K562 (cell line): ENCODE results near the gene ENOSF1.

Source experiments
- BACH1 ChIP-seq: fragments of 200-800 bp; sonication (Bioruptor generic); IDR thresholded peaks from 2 replicates; pipeline ENCODE4 v1.6.1; 2016; ENCODE audit warnings: missing genetic modification characterization, missing compliant biosample characterization
- MAFF ChIP-seq: IDR thresholded peaks from 2 replicates; pipeline ENCODE4 v1.6.1; 2012; ENCODE audit warnings: low read length, improper control_type of control experiment
- ZNF174 ChIP-seq: fragments of 250-450 bp; sonication (Bioruptor Pico); IDR thresholded peaks from 2 replicates; pipeline ENCODE4 v1.4.0; 2020; ENCODE audit warnings: mild to moderate bottlenecking
- TF ChIP-seq, protein P1 (sequence below): fragments of 250-450 bp; sonication (Bioruptor Pico); IDR thresholded peaks from 2 replicates; pipeline ENCODE4 v1.4.0; 2020

DNA sequence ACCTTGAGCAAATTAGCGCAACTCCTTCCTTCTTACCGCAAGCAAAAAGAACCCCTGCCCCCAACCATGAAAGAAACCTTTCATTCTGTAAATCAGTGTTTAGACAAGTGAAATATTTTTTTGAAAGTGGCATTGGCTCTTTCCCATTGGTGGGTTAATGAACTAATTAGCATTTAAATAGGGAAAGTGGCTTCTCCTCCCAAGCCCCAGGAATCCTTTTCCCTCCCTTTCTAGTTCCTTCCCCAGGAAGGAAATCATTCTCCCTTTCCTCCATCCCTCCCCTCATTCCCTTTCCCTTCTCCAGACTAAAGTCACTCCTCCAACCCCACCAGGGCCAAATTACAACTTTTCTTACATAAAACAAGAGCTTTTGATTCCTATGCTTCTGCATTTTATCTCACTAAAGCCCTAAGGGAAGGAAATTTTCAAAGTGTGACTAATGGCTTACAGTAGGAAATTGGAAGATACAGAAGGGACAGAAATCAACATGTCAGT, 77.8 kb downstream of the ENOSF1 start:
- TF ChIP-seq, protein P1, sequence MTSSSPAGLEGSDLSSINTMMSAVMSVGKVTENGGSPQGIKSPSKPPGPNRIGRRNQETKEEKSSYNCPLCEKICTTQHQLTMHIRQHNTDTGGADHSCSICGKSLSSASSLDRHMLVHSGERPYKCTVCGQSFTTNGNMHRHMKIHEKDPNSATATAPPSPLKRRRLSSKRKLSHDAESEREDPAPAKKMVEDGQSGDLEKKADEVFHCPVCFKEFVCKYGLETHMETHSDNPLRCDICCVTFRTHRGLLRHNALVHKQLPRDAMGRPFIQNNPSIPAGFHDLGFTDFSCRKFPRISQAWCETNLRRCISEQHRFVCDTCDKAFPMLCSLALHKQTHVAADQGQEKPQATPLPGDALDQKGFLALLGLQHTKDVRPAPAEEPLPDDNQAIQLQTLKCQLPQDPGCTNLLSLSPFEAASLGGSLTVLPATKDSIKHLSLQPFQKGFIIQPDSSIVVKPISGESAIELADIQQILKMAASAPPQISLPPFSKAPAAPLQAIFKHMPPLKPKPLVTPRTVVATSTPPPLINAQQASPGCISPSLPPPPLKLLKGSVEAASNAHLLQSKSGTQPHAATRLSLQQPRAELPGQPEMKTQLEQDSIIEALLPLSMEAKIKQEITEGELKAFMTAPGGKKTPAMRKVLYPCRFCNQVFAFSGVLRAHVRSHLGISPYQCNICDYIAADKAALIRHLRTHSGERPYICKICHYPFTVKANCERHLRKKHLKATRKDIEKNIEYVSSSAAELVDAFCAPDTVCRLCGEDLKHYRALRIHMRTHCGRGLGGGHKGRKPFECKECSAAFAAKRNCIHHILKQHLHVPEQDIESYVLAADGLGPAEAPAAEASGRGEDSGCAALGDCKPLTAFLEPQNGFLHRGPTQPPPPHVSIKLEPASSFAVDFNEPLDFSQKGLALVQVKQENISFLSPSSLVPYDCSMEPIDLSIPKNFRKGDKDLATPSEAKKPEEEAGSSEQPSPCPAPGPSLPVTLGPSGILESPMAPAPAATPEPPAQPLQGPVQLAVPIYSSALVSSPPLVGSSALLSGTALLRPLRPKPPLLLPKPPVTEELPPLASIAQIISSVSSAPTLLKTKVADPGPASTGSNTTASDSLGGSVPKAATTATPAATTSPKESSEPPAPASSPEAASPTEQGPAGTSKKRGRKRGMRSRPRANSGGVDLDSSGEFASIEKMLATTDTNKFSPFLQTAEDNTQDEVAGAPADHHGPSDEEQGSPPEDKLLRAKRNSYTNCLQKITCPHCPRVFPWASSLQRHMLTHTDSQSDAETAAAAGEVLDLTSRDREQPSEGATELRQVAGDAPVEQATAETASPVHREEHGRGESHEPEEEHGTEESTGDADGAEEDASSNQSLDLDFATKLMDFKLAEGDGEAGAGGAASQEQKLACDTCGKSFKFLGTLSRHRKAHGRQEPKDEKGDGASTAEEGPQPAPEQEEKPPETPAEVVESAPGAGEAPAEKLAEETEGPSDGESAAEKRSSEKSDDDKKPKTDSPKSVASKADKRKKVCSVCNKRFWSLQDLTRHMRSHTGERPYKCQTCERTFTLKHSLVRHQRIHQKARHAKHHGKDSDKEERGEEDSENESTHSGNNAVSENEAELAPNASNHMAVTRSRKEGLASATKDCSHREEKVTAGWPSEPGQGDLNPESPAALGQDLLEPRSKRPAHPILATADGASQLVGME (CRISPR knock-in tag) = no peak
- TF ChIP-seq MAFF = no peak
- TF ChIP-seq BACH1 (tag) = no peak
- no peak for TF ChIP-seq ZNF174 (CRISPR knock-in tag)
